DOHH2 (cell line): Measurements from ENCODE around the gene ESPN.
"Not testable (repeated sequence)": the region's sequence is repeated elsewhere in the genome, so short reads cannot be mapped to it uniquely, and the experiment has no call there.

Experiments
- H3F3A ChIP-seq: fragments of 200-600 bp; sonication (generic), shearing (Covaris generic); 2 replicates; pipeline ENCODE4 v1.6.0; 2016; ENCODE audit warnings: antibody characterized with exemption, mild to moderate bottlenecking; ENCODE audit not compliant: control insufficient read depth, insufficient read depth
- H3K27ac ChIP-seq: fragments of 200-600 bp; sonication (generic); 2 replicates; pipeline ENCODE4 v1.5.1; 2014; ENCODE audit warnings: low read depth, mild to moderate bottlenecking, low read length, moderate library complexity
- H3K27me3 ChIP-seq: fragments of 200-600 bp; sonication (generic); 2 replicates; pipeline ENCODE4 v1.6.1; 2014; ENCODE audit warnings: mild to moderate bottlenecking, low read length, mixed read lengths; ENCODE audit not compliant: control insufficient read depth
- H3K36me3 ChIP-seq: fragments of 200-600 bp; sonication (generic); 2 replicates; pipeline ENCODE4 v1.6.1; 2014; ENCODE audit warnings: mild to moderate bottlenecking, low read length, moderate library complexity, mixed read lengths; ENCODE audit not compliant: control insufficient read depth
- H3K4me1 ChIP-seq: fragments of 200-600 bp; sonication (generic); 2 replicates; pipeline ENCODE4 v1.6.1; 2014; ENCODE audit warnings: mild to moderate bottlenecking, low read length, mixed read lengths; ENCODE audit not compliant: control insufficient read depth
- H3K4me2 ChIP-seq: fragments of 200-600 bp; sonication (generic); 2 replicates; pipeline ENCODE4 v1.6.0; 2014; ENCODE audit warnings: mild to moderate bottlenecking, low read length, moderate library complexity
- H3K4me3 ChIP-seq: fragments of 200-600 bp; sonication (generic); 2 replicates; pipeline ENCODE4 v1.5.1; 2014; ENCODE audit warnings: mild to moderate bottlenecking, low read length, mixed read lengths
- H3K79me2 ChIP-seq: fragments of 200-600 bp; sonication (generic); 2 replicates; pipeline ENCODE4 v1.6.1; 2014; ENCODE audit warnings: mild to moderate bottlenecking, low read length, mixed read lengths; ENCODE audit not compliant: control insufficient read depth
- H3K9me2 ChIP-seq: fragments of 200-600 bp; sonication (generic); replicated peaks from 2 replicates; pipeline ENCODE4 v1.6.1; 2014; ENCODE audit warnings: mild to moderate bottlenecking, low read length, mixed read lengths; ENCODE audit not compliant: control insufficient read depth
- H3K9me3 ChIP-seq: fragments of 200-600 bp; sonication (generic); 2 replicates; pipeline ENCODE4 v1.6.1; 2014; ENCODE audit warnings: antibody characterized with exemption, low read length, mixed read lengths; ENCODE audit not compliant: control insufficient read depth, insufficient read depth
- H4K20me1 ChIP-seq: fragments of 200-600 bp; sonication (generic); 2 replicates; pipeline ENCODE4 v1.6.0; 2014; ENCODE audit warnings: low read depth, mild to moderate bottlenecking, antibody characterized with exemption, low read length, moderate library complexity; ENCODE audit not compliant: control insufficient read depth, insufficient read depth
- CTCF ChIP-seq: fragments of 200-600 bp; sonication (generic); IDR thresholded peaks from one replicate; pipeline ENCODE4 v1.5.1; 2014; ENCODE audit warnings: antibody characterized with exemption, mild to moderate bottlenecking, low read depth, low read length; ENCODE audit not compliant: poor library complexity, severe bottlenecking
- EZH2phosphoT487 ChIP-seq: fragments of 200-600 bp; sonication (generic); IDR thresholded peaks from 2 replicates; pipeline ENCODE4 v1.6.1; 2017; ENCODE audit warnings: borderline replicate concordance, mild to moderate bottlenecking, antibody characterized with exemption, low read length, moderate library complexity, mixed read lengths

The ESPN gene

GRCh38 chr1:6437012-6437700 lies 12.6 kb downstream of the ESPN start:
- not testable (repeated sequence) for H3K9me2 ChIP-seq, H3K79me2 ChIP-seq, H3K36me3 ChIP-seq, H3K27ac ChIP-seq, H3K9me3 ChIP-seq, H3K4me3 ChIP-seq, H3K4me1 ChIP-seq, H3F3A ChIP-seq, H3K27me3 ChIP-seq, H3K4me2 ChIP-seq, H4K20me1 ChIP-seq
- TF ChIP-seq CTCF = peak; percentile 23

- H3K4me2 ChIP-seq = no peak overlapping the region
- no peaks in the 10 kb centered on the region for H3K36me3 ChIP-seq
- H3K79me2 ChIP-seq = no peaks in the 10 kb centered on the region
- peaks cover 3% of the 10 kb centered on the region; the same call in 1 of the 2 replicates for H3K27me3 ChIP-seq
- H3K27ac ChIP-seq = no peak overlapping the region
- H3K9me3 ChIP-seq = no peaks in the 10 kb centered on the region
- TF ChIP-seq EZH2phosphoT487 (no peak), CTCF (peak; percentile 89)
- 0 out of 2 replicates have a peak, but pooled peaks cover 3% of the 10 kb centered on the region for H4K20me1 ChIP-seq
- H3K4me1 ChIP-seq = no peaks in the 10 kb centered on the region
- no peaks in the 10 kb centered on the region for H3F3A ChIP-seq
- no peak overlapping the region for H3K4me3 ChIP-seq
- H3K9me2 ChIP-seq = no peaks in the 10 kb centered on the region
Measured at GRCh38 chr1:6438047-6438525, 13.5 kb downstream of the ESPN start.

GRCh38 chr1:6440198-6441126 lies 15.9 kb downstream of the ESPN start:
- H3K9me3 ChIP-seq = no peaks in the 10 kb centered on the region
- H3F3A ChIP-seq = no peaks in the 10 kb centered on the region
- peaks cover 7% of the 10 kb centered on the region for H3K27me3 ChIP-seq
- no peak overlapping the region for H3K4me3 ChIP-seq
- peak overlapping the region; percentile 9; the same call in 1 of the 2 replicates for H3K4me2 ChIP-seq
- no peaks in the 10 kb centered on the region for H3K79me2 ChIP-seq
- H3K27ac ChIP-seq = no peak overlapping the region
- peaks cover 7% of the 10 kb centered on the region; the same call in 1 of the 2 replicates for H4K20me1 ChIP-seq
- no peaks in the 10 kb centered on the region for H3K4me1 ChIP-seq
- TF ChIP-seq CTCF (no peak), EZH2phosphoT487 (no peak)
- H3K36me3 ChIP-seq = no peaks in the 10 kb centered on the region
- no peaks in the 10 kb centered on the region for H3K9me2 ChIP-seq
